ENCODE measurements around the gene CEP57L1.
A peak's percentile ranks its signal among the peaks of the same experiment; 100 is the strongest.

CEP57L1 gene

GRCh38 chr6:109153752-109154151 lies 58.4 kb downstream of the CEP57L1 start:
- no peak for TF ChIP-seq CTCF (IDR thresholded peaks at IDR 0.05; ENCODE audit: low read depth, low read length)
- DNase-seq (ENCODE audit: extremely low read depth, low read depth): no peak

- no peak for DNase-seq (ENCODE audit: extremely low read depth, low read depth)
- no peak for TF ChIP-seq CTCF (IDR thresholded peaks at IDR 0.05; ENCODE audit: low read depth, low read length)
Observed at GRCh38 chr6:109164331-109164730, 69.0 kb downstream of the CEP57L1 start.

GRCh38 chr6:109165392-109165974 lies 70.2 kb downstream of the CEP57L1 start:
- peak; percentile 44 for DNase-seq (ENCODE audit: extremely low read depth, low read depth)
- TF ChIP-seq CTCF (IDR thresholded peaks at IDR 0.05; ENCODE audit: low read depth, low read length): no peak

DNA sequence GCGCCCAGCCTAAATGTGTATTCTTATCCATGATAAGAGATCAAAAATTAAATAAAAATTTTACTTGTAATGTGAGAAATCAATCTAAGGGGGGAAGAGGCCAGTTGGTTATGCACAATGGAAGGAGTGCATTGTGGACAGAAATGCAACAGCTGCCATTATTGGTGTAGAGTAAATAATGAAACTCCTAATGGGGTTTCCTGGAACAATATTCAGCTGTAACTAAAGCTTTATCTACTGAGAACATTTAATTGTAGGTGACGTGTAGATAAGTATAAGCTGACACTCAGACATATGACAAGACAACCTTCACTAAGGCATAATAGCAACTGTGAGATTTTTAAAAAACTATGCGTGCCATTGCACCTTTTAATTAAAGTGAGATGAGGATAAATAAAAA lies 71.4 kb downstream of the CEP57L1 start:
- no peak for TF ChIP-seq CTCF (IDR thresholded peaks at IDR 0.05; ENCODE audit: low read depth, low read length)
- no peak for DNase-seq (ENCODE audit: extremely low read depth, low read depth)

GRCh38 chr6:109167562-109167961 lies 72.3 kb downstream of the CEP57L1 start:
- TF ChIP-seq CTCF (IDR thresholded peaks at IDR 0.05; ENCODE audit: low read depth, low read length): no peak
- no peak for DNase-seq (ENCODE audit: extremely low read depth, low read depth)

- no peak for DNase-seq (ENCODE audit: extremely low read depth, low read depth)
- no peak for TF ChIP-seq CTCF (IDR thresholded peaks at IDR 0.05; ENCODE audit: low read depth, low read length)
Observed at GRCh38 chr6:109170333-109170732, 75.0 kb downstream of the CEP57L1 start.

GRCh38 chr6:109172101-109172746 lies 76.9 kb downstream of the CEP57L1 start:
- no peak for DNase-seq (ENCODE audit: extremely low read depth, low read depth)

More at GRCh38 chr6:109172101-109172746, 76.9 kb downstream of the CEP57L1 start:
- TF ChIP-seq CTCF (IDR thresholded peaks at IDR 0.05; ENCODE audit: low read depth, low read length): no peak
